HG03280 (cell line): Measurements from ENCODE around the gene UCK2.
"Not testable (repeated sequence)": the region's sequence is repeated elsewhere in the genome, so short reads cannot be mapped to it uniquely, and the experiment has no call there.

ENCODE experiments used
- ATAC-seq: cut with Tn5 transposase; IDR thresholded peaks from one replicate; pipeline ENCODE4 v1.9.1; 2021; ENCODE audit warnings: mild to moderate bottlenecking, moderate library complexity; ENCODE audit not compliant: unreplicated experiment

Gene UCK2

DNA sequence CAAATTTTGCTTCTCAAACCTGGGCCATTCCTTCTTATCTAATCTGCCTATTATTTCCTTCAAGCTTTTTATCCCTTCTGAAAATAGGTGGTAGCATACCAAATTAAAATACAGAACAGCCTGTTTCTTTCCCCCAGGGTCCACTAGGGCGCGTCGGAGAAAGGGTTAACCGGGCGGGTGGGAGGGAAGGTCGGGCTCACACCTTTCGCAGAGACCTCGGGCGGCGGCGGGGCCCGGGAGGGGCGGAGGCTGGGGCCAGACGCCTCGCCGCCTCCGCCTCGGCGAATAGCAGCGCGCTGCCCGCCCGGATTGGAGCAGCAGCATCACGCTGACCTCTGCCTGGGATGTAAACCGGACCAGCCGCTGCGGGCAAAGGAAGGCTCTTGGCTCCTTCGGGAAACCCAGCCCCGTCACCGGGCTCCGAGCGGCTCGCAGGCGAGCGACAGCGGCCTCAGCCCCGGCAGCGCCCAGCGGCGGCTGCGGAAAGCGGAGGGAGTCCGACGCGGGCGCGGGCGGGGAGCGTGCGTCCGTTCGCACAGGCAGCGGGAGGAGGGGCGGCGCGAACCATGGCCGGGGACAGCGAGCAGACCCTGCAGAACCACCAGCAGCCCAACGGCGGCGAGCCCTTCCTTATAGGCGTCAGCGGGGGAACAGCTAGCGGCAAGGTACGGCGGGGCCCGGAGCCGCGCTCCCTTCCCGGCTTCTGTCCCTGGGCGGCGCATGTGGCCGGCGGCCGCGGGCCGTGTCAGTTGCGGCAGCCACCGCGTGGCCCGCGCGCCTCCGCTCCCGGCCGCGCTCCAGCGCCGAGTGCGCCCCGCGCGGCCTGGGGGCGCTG is at the start of gene UCK2:
UCK2 (plus strand) TSS at position 347 of the 835 bp plus-strand sequence; CDS start at position 567, 220 bp downstream.
- peak; percentile 68 for ATAC-seq

- not testable (repeated sequence) for ATAC-seq
These were observed 49.2 kb upstream of the UCK2 start for GRCh38 chr1:165778197-165778596.

DNA sequence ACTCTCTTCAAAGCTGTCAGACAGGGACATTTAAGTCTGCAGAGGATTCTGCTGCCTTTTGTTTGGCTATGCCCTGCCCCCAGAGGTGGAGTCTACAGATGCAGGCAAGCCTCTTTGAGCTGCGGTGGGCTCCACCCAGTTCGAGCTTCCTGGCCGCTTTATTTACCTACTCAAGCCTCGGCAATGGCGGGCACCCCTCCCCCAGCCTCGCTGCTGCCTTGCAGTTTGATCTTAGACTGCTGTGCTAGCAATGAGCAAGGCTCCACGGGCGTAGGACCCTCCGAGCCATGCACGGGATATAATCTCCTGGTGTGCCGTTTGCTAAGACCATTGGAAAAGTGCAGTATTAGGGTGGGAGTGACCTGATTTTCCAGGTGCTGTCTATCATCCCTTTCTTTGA is 43.9 kb upstream of the UCK2 start:
- ATAC-seq, result not testable (repeated sequence)

GRCh38 chr1:165787741-165788140 is 39.7 kb upstream of the UCK2 start:
- ATAC-seq, result no peak

- no peak for ATAC-seq
These were observed 33.5 kb upstream of the UCK2 start for GRCh38 chr1:165793951-165794350.

- no peak for ATAC-seq
These were observed 31.5 kb upstream of the UCK2 start for GRCh38 chr1:165795894-165796293.

DNA sequence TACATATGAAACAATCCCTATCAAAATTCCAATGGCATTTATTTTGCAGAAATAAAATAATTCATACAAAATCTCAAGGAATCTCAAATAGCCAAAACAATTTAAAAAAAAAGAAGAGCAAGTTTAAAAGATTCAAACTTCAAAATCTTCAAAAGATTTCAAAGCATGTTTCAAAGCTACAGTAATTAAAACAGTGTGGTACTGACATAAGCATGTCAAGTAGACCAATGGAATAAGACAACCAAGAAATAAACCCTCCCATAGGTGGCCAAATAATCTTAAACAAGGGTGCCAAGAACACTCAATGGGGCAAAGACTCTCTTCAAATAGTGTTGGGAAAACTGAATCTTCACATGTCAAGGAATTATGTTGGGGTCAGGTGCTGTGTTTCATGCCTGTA is 28.0 kb upstream of the UCK2 start:
- ATAC-seq, result no peak

DNA sequence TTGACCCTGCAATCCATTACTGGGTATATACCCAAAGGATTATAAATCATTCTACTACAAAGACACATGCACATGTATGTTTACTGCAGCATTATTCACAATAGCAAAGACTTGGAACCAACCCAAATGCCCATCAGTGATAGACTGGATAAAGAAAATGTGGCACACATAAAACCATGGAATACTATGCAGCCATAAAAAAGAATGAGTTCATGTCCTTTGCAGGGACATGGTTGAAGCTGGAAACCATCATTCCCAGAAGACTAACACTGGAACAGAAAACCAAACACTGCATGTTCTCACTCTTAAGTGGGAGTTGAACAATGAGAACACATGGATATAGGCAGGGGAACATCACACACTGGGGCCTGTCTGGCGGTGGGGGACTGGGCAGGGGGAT is 22.9 kb upstream of the UCK2 start:
- not testable (repeated sequence) for ATAC-seq

GRCh38 chr1:165807613-165808012 is 19.8 kb upstream of the UCK2 start:
- ATAC-seq, result no peak

- ATAC-seq, result no peak
These were observed 11.7 kb upstream of the UCK2 start for GRCh38 chr1:165815725-165816124.

GRCh38 chr1:165816157-165816556 is 11.3 kb upstream of the UCK2 start:
- ATAC-seq, result no peak

DNA sequence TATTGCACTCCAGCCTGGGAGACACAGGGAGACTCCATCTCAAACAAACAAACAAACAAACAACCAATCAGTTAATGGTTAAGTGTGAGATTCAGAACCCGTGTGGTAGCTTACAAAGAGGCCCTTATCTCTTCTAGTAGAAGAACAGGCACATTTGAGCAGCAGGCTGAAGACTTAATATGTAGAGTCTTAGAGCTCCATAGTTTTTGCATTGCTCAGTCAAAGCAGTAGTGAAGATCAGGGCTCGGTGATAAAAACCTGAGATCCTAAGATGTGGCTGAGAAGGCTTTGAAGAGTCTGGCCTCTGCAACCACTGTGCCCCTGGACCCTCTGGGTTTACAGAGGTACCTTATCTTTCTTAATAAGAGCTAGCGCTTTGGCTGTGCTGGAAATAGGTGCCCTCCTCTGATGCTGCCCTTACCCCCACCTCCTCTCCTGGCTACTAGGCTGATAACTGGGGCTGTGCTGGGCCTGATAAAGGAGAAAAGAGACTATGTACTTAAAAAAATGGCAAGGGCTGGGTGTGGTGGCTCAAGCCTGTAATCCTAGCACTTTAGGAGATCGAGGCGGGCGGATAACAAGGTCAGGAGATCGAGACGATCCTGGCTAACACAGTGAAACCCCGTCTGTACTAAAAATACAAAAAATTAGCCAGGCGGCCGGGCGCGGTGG is 10.5 kb upstream of the UCK2 start:
- no peak for ATAC-seq

DNA sequence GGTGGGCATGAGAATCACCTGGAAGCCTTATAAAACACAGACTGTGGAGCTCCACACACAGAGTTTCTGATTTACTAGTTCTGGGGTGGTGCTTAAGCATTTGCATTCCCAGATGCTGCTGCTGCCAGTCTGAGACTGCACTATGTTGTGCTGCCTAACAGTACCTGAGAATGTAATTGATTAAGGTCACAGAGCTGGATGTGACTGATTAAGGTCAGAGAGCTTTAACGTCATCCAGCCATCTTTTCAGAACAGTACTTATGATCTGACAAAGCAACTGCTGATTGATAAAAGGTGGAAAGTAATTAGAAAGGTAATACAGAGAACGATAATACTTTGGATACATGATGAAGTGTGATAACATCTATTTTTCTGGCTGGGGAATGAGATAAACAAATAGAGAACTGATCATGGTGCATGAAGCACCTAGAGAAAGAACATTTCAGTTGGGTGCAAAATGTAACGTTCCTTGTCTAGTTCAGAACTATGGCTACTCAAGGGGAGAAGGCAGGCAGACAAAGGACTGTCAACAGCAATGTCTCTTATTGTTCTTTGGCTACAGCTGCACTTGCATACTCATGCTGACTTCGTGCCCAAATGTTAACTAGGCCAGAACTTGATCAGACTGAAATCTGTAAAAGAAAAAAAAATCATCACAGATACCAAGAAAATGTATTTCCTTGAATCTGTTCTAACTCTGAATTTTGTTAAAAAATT is 3.7 kb upstream of the UCK2 start:
- no peak for ATAC-seq

GRCh38 chr1:165824269-165824643 is 3.2 kb upstream of the UCK2 start:
- ATAC-seq, result no peak

DNA sequence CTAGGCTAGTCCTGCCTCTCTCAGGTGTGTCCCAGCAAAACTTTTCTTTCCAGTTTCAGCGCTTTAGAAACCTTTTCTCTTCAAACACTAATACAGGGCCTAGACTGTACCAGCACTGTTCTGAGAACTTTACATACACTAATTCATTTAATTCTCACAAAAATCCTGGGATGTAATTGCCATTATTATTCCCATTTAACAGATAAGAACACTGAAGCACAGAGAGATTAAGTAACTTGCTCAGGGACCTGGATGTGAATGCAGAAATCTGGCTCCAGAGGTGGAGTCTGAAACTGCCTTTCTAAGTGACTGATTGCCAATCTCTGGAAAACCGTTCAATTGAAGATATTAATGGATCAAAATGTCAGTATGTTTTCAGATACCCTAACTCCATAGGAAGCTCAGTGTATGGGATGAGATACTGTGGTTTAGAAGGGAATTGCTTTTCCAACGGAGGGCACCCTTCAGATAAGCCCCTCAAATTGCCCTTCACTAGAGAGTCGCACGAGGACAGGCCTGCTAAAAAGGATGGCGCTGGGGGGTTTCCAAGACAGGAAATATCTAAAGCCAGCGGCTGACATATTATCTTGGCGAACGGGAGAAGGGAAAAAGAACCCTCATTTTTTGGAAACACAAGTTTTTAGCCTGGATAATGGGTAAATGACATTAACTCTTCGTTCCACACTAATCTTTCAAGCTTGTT is 698 bp upstream of the UCK2 start:
- ATAC-seq, result no peak

DNA sequence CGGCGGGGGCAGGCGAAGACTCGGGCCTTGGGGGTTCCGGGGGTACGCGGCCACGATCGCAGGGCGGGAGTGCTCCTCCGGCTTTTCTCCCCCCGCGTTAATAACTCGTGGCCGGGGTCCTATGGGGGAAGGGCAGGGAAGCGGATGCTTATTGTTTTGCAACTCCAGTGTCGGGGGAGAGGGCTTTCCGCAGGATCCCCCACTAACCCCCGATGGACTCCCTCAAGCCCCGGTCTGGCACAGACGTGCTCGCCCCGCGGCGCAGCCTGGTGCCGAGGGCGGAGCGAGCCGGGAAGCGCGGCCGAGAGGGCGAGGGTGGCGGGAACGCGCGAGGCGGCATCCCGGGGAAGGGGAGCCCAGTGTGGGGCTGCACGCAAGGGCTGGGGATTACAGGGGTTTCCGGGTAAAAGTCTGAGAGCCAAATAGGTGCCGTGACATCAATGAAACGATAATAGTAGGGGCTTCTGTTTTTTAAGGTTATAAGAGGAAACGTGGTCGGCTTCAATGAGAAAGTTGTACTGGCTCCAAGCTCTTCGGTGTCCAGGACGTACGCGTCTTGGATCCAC is 772 bp downstream of the UCK2 start:
- ATAC-seq, result peak; percentile 29

- ATAC-seq, result no peak
These were observed 1.4 kb downstream of the UCK2 start for GRCh38 chr1:165828669-165829329.

GRCh38 chr1:165829888-165830287 is 2.5 kb downstream of the UCK2 start:
- no peak for ATAC-seq

DNA sequence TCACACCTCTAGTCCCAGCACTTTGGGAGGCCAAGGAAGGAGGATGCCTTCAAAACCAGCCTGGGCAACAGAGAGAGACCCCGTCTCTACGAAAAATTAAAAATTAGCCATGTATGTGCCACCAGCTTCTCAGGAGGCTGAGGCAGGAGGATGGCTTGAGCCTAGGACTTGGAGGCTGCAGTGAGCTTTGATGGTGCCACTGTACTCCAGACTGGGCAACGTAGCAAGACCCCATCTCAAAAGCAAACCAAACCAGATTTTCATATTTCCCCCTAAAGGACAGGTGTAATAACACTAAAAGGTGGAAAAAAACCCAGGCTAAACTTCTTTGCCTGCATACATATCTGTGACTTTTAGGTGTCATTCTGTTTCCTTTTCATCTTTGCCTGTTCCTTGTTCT is 3.7 kb downstream of the UCK2 start:
- ATAC-seq, result no peak

- no peak for ATAC-seq
These were observed 5.5 kb downstream of the UCK2 start for GRCh38 chr1:165832902-165833301.
